GM19468 (cell line): ENCODE data around the gene IQCE.
"Not testable (repeated sequence)": the region's sequence is repeated elsewhere in the genome, so short reads cannot be mapped to it uniquely, and the experiment has no call there.

Experiments used
- ATAC-seq: cut with Tn5 transposase; IDR thresholded peaks from one replicate; pipeline ENCODE4 v1.9.1; 2021; ENCODE audit warnings: mild to moderate bottlenecking, moderate library complexity, moderate number of reproducible peaks; ENCODE audit not compliant: unreplicated experiment; ENCODE audit errors: extremely low read depth

Gene IQCE

DNA sequence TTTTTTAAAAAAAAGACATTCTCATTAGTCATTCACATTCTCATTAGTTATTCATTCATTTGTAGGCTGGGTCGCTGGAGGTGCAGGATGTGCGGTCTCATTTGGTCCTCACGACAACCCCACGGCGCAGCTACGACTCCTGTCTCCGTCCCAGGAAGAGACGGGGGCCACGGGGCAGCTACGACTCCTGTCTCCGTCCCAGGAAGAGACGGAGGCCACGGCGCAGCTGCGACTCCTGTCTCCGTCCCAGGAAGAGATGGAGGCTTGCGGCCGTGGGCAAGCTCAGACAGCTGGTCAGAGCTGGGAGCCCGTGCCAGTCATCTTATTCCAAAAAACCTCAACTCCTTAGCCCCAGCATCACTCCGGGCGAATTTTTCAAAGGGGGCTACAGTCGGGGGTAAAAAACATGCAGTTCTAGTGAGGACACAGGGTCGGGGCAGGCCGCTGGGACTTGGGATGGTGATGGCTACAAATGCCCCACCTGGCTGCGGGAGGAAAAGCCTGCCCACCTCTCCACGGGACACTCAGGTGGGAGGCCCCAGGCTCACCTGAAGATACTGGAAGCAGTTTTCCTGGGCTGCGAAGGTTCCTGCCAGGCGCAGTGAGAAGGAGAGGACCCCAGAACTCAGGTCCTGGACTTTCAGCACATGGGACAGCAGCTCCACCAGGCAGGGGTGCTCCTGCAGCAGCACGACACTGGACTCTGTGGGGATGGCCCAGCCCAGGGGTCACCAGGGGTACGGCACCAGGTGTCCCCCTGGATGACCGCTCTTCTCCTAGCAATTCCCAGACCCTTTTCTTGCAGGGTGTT lies 11.8 kb upstream of the IQCE start:
- ATAC-seq: no peak

DNA sequence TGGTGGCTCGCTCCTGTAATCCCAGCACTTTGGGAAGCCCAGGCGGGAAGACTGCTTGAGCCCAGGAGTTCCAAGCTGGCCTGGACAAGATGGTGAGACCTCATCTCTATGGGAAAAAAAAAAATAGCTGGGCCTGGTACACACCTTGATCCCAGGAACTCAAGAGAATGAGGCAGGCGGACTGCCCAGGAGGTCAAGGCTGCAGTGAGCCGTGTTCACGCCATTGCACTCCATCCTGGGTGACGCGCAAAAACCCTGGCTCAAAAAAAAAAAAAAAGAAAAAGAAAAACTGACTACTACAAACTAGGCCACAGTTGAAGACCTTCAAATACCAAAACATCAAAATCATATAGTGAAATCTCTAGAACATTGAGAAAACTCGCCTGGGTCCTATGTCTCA lies 7.4 kb upstream of the IQCE start:
- ATAC-seq: no peak

DNA sequence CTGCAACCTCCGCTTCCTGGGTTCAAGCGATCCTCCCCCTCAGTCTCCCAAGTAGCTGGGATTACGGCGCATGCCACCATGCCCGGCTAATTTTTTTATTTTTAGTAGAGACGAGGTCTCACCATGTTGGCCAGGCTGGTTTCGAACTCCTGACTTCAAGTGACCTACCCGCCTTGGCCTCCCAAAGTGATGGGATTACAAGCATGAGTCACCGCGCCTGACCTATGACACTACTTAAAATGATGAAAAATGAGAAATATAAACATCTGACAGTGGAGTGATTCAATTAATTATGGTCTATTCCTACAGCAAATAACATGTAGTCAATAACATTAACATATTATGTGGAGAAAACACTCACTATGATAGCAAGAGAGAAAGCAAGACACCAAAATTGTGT lies 5.7 kb upstream of the IQCE start:
- no peak for ATAC-seq

DNA sequence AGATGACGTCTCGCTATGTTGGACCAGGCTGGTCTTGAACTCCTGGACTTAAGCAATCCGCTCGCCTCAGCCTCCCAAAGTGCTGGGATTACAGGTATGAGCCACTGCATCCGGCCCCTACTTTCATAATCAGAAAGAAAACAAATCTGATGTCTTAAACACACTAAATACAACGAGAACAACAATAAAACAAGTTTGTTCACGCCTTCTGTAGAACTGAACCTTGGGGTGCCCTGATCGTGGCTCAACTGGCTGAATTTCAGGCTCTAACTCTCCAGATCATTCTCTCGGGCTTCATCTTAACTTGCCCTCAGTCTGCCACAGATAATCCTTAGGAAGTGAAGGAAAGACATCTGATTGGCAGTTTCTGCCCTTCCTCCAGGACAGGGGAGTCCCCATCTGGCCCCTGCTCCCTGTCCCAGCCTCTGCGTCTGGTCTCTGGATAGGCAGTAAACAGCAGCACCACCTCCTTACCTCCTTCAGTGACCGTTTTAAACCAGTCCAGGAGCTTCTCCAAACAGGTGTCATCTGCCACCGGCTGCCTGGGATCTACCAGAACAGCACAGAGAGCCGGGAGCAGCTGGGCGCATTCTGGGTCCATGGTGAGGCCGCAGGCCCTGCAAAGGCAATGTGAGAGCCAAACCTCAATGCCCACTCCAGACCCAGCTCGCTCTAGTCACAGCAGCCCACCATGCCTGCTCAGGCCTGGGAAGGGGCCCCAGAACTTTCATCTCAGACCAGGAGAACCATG lies 4.8 kb upstream of the IQCE start:
- ATAC-seq: no peak

DNA sequence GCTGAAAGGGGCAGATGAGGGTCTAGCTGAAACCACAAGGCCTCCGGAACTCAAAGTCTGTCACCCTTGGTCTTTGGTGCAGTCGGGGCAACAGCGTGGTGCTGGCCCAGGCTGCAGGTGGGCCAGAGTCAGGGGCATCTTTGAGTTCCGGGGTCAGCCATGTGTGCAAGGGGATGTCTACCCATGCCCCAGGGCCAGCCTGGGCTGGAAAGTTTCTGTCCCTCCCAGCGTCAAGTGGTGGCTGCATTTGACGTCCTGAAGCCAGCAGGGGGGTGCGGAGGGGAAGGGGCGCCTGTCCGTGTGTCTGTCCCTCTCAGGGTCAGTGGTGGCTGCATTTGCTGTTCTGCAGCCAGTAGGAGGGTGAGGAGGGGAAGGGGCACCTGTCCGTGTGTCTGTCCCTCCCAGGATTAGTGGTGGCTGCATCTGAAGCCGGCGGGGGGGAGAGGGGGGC lies 4.1 kb upstream of the IQCE start:
- no peak for ATAC-seq

DNA sequence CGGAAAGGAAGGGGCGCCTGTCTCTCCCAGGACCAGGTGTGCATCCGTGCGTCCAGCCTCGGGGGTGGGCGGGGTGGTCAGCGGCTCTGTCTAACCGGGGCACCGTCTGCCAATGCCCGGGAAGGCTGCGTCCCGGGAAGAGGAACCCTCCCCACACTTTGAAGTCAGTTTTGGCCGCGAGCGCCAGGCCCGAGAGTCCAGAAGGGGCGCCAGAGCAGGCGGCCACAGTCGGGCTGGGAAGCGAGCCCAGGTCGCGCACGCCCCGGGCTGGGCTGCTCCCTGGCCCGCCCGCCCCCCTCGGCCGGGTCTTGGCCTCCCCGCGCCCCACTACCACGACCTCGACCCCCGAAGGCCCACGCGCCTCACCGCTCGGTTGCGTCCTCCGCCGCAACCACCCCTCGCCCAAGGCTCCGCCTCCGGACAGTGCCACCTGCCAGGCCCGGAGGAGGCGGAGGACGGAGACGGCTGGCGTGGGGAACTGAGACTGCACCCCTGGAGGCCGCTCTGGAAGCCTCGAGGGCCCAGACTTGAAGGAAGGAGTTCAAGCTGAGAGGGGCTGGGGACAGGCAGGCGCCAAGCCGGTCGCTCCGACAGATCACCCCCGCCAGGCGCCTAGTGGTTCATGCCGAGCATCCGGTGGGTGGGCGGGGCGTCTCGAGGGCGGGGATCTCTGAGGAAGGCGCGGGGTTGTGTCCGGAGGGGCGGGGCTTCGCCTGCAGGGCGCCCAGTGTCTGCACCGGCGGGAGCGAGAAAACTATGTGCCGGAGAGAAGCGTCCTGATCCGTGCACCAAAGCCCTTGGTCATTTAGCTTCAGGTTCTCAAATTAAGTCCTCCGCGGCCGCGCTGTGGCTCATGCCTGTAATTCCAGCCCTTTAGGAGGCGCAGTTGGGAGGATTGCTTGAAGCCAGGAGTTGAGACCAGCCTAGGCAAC lies 3.4 kb upstream of the IQCE start, which contains the start of gene BRAT1:
BRAT1 (minus strand) TSS at position 404 of the 932 bp plus-strand sequence. CDS start 1,093 bp downstream, outside the sequence.
- peak; percentile 53 for ATAC-seq

DNA sequence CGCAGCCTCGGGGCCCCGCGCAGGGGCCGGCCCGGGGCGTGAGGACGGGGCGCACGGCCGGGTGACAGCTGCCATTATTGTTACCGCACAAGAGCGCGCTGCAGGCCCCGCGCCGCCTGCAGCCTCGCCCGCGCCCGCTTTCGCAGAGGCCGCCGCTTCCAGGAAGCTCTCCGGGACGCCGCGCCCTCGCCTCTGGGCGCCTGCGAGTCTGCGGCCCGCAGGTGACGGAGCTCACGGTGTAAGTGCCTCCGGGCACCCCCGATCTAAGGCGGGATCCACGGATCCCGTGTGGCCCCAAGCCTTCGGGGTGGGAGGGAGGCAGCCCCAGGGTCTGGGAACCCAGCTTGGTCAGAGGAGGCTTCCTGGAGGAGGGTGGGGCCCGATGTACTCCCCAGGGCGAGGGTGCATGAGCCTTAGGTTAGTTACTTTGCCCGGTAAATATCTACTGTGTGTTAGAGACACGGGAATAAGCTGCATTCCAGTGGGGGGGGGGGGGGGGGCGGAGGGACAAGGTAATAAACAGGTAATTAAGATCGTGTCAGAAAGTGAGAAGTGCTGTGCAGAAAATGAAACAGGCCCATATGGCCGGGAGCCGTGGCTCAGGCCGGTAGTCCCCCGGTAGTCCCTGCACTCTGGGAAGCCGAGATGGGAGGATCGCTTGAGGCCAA lies 638 bp downstream of the IQCE start:
- no peak for ATAC-seq

DNA sequence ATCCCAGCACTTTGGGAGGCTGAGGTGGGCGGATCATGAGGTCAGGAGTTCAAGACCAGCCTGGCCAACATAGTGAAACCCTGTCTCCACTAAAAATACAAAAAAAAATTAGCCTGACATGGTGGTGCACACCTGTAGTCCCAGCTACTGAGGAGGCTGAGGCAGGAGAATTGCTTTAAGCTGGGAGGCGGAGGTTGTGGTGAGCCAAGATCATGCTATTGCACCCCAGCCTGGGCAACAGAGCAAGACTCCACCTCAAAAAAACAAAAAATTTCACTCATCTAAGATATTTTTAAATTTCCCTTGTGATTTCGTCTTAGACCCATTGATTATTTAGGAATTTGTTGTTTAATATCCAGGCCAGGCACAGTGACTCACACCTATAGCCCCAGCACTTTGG lies 5.2 kb downstream of the IQCE start:
- ATAC-seq: not testable (repeated sequence)

DNA sequence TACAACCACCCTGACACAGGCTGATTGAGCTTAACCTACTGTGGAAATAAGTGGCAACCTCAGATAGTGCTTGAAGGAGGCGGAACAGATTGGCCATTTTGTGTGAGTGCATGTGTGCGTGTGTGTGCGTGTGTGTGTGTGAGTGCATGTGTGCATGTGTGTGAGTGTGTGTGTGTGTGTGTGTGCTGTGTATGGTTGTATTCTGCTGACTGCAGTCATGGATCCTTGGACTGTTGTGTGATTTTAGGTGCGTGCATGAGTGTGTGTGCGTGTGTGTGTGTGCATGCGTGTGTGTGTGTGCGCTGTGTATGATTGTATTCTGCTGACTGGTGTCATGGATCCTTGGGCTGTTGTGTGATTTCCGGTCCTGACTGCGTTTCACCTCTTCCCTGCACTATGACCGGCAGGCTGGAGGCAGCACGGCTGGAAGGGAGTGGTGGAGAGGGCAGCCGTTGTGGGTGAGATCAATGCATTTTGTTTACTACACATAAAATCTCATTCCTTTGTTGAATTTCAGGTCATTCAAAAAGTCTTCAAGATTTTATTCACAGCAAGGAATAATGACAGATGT lies 6.3 kb downstream of the IQCE start:
- no peak for ATAC-seq

DNA sequence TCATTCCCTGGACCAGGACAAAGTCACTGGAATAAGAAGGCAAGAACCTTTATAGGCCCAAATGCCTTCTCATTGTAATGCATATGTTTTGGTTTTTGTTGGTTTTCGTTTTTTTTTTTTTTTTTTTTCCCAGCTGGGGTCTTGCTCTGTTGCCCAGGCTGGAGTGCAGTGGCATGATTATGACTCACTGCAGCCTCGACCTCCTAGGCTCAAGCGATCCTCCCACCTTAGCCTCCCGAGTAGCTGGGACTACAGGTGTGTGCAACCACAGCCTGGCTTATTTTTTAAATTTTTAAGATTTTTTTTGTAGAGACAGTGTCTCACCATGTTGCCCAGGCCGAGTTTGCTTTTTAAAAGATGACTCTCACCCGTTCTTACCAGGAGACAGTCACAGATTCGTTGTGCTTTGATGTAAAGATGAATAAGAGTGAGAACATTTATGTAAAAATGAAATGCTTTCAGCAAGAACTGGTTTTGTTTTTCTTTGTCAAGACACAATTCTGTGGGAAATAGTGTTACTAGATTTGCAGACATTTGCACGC lies 7.6 kb downstream of the IQCE start:
- no peak for ATAC-seq

DNA sequence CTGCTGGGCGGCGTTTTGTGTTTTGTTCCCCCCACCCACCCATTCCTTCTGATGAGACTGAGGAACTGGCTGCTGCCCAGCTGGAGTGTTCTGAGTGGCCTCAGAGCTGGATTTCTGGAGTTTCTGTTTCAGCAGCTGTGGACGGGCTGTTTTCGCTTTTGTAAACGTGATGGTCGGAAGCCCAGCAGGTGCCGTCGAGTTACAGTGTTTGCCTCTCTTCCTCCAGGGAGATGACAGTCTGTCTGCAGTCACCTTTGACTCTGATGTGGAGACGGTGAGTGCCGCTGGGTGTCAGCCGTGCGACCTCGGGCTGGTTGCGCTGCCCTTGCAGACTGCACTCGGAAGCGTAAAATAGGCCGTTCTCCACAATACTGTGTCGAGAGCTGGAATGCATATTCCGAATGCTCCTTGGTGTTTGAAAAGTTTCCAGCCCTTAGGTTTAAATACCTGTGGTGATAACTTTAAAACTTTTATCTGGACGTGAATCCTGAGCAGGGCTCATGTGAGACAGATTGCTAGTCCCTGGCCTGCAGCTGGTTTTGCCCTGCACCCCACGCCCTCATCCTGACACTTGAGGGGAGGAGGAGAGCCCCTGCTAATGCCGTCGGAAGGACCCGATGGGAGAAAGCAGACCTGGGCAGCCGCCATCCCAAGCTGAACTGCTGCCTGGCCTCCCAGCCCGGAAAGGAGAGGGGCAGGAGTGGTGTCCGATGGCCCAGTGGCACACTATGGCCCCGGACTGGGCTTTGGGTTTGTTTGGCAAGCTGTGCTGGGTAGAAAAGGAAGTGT lies 8.3 kb downstream of the IQCE start:
- peak; percentile 31 for ATAC-seq

DNA sequence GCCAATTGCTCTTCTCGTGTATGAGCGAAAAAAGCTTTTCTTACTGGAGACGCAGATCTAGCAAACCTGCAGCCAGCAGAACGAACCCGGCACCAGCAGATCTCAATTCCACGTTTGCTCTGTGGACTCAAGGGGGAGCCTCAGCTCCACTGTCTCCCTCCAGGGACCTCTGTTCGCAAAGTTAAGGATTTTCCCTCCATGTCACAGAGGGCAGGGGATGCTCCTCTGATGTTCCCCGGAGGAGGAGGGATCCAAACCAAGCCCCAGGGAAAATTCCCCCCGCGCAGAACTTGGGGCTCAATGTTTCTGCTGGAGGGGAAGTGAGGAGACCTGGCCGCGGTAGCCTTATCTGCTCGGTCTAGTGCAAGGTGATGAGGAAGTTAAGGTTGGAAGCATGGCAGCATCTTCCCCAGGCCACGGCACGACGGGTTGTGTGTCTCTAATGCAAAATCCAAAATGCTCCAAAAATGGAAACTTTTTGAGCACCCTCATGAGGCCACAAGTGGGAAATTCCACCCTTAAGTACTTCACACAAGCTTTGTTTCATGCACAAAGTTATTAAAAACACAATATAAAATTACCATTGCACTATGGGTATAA lies 9.0 kb downstream of the IQCE start:
- no peak for ATAC-seq

DNA sequence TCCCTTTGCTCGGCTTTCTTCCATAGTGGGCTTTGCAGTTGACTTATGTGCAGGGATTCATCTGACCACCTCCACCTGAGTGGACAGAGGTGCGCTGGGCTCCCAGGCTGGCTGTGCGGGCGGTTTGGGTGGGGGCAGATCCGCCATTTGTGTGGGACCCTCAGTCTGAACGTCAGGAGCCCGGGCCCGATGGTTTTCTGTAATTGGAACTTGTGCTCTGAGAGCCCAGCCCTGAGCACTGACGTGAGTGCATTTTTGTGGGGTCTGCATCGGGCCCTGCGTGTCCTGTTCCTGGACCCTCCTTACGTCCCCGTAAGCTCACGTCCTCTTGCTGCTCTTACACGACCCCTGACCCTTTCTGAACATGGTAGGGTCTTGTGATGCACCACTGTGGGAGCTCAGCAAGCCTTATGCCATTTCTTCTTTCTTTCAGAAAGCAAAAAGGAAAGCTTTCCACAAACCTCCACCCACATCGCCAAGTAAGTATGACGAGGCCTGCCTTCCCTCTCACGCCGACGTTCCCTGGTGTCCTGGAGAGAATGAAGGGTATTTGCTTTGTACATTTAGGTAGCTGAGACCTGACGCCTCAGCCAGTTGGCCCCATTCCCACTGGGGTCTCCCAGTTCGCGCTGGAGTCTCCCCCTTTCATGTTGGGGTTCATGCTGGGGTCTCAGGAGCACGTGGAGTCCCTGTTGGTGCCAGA lies 9.9 kb downstream of the IQCE start:
- ATAC-seq: no peak

DNA sequence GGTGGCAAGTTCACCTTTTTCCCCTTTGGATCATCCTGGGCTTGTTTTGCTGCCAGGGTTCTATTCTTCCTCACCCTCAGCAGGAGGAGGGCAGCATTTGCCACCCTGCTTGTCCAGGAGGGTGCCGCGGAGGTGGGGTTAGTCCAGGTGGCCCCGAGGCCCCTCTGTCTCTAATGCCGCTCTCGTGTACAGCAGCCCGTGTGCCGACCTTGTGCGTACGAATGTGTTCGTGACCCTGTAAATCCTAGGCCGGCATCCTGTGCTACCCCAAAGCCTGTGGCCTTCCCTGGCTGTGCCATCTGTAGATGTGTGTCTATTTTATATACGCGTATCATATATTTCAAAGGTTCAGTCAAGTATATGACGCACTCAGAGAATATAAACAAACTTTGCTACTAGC lies 10.6 kb downstream of the IQCE start:
- ATAC-seq: no peak

DNA sequence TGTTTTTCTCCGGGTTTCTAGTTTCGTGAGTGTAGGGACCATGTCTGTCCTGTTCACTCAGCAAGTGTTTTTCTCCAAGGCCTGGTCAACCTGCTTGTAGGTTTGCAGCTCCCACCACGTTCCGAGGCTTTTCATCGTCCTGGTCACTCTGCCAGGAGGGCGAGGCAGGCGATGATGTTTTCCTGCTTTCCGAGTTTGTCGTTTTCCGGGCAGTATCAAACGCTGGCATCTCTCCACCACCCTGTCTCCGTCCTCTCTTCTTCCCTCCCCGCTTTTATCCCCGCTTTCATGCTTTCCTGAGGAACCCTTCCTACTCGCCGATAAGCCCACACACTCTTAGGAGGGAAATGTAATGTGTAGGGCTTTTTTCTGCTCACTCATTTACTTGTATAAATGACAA lies 11.2 kb downstream of the IQCE start:
- no peak for ATAC-seq

DNA sequence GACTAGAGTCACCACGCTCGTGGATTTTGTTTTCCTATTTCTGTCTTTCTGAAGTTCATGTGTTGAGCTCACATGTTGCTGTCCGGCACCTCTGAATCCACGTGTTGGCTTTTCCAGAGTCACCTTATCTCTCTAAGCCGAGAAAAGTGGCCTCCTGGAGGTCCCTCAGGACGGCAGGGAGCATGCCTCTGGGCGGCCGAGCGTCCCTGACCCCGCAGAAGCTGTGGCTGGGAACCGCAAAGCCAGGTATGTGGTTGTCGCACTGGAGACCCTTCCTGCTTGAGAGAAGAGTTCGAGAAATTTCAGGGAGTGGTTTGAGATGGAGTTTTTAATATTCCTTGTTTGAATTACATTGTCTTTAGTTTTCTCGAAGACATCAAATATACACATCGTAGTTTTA lies 12.6 kb downstream of the IQCE start:
- ATAC-seq: no peak

DNA sequence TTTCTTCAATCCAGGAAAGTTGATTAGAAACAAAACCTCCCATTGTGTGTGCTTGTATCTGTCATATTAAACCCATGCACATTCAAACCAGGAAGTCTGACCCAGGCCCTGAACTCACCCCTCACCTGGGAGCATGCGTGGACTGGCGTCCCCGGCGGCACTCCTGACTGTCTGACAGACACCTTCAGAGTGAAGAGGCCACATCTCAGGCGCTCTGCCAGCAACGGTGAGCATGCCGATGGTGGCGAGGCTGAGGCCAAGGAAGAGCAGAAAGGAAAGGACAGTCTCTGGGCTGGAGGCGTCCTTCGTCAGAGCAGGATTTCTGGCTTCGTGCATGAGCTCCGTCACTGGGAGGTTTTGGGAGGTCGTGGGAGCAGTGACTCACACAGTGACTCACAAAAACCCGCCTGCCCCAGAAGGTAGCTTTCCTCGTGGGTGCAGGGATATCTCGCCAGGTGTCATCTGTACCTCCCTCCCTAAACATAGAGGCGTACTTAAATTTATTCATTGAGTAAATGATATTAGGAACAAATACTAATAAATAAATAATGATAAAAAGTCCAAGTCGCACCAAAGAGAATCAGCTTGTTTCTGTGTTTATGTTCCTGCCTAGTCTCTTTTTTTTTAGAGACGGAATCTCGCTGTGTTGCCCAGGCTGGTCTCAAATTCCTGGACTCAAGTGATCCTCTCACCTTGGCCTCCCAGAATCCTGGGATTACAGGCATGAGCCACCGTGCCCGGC lies 13.5 kb downstream of the IQCE start:
- ATAC-seq: no peak
